HepG2 (cell line): ENCODE results near the gene AVPR2. TPM values are rescaled to one million over a fixed set of nuclear protein-coding genes. Genes with fewer than 3 reads are reported as not detected.

Experiments used
- ATAC-seq: fragments of 200-7000 bp; cut with Tn5 transposase; 3 replicates; pipeline ENCODE4 v1.9.1; 2020; ENCODE audit warnings: mild to moderate bottlenecking, moderate library complexity
- BruUV-seq: library from RNA; stranded (reverse); fragments of 400-500 nt; replicated peaks from 2 replicates; lab custom pipeline; 2021; lab: Mats Ljungman, UMichigan
- CTCF ChIA-PET: fragments of 300-600 bp; formaldehyde crosslinking; extraction: SDS; loops from one replicate; lab custom pipeline; 2021; ENCODE audit warnings: low total read pairs, inconsistent platforms, low intra/inter-chr PET ratio; lab: Yijun Ruan, JAX
- POLR2A ChIA-PET: fragments of 350-600 bp; sonication (Branson Sonifier 250); formaldehyde crosslinking; loops from one replicate; lab custom pipeline; 2020; ENCODE audit warnings: antibody characterized with exemption, inconsistent platforms; lab: Yijun Ruan, JAX
- DNase-seq: peaks from one replicate; pipeline ENCODE4 v3.0.0-alpha.2; 2015; ENCODE audit warnings: low spot score
- FAIRE-seq: peaks from 3 replicates; lab custom pipeline; 2011; peaks lifted over from hg19 to GRCh38; lab: Jason Lieb, UNC
- H2AFZ ChIP-seq: one replicate; pipeline ENCODE4 v1.6.1; 2011; ENCODE audit warnings: low read length, inconsistent platforms
- H3K27ac ChIP-seq: fragments of 300-600 bp; 3 replicates; pipeline ENCODE4 v1.8.0; 2011; ENCODE audit warnings: mixed run types, mild to moderate bottlenecking, mixed read lengths, low read length, inconsistent platforms; ENCODE audit not compliant: insufficient read depth; ENCODE audit errors: extremely low read length
- H3K27me3 ChIP-seq, 2 experiments: fragments of 200-600 bp in 1 of 2; 2 replicates in 1 of 2; 3 replicates in 1 of 2; pipeline versions ENCODE4 v1.6.0 to v1.8.0; 2011; ENCODE audit warnings: low read length in 2 of 2, mild to moderate bottlenecking in 2 of 2, moderate library complexity in 2 of 2, inconsistent platforms in 1 of 2; ENCODE audit not compliant: insufficient read depth in 2 of 2, control insufficient read depth in 1 of 2
- H3K36me3 ChIP-seq, 2 experiments: fragments of 200-600 bp in 1 of 2; replicated peaks in 1 of 2; 2 replicates in 1 of 2; 3 replicates in 1 of 2; pipeline versions ENCODE4 v1.5.1 to v1.8.0; 2011; ENCODE audit warnings: low read length in 2 of 2, inconsistent platforms in 1 of 2; ENCODE audit not compliant: insufficient read depth in 2 of 2, control insufficient read depth in 1 of 2
- H3K4me1 ChIP-seq: 2 replicates; pipeline ENCODE4 v1.5.1; 2012; ENCODE audit warnings: low read length, inconsistent platforms; ENCODE audit not compliant: insufficient read depth
- H3K4me2 ChIP-seq: 2 replicates; pipeline ENCODE4 v1.6.0; 2011; ENCODE audit warnings: low read depth, low read length, inconsistent platforms
- H3K4me3 ChIP-seq, 3 experiments: fragments of 200-600 bp in 1 of 3; sonication (generic), shearing (Covaris generic) in 1 of 3; replicated peaks in 1 of 3; 2 replicates each; pipeline ENCODE4 v1.5.1; 2011 to 2016; ENCODE audit warnings: low read length in 3 of 3, inconsistent platforms in 2 of 3, low read depth in 2 of 3, mild to moderate bottlenecking in 2 of 3, control low read depth in 1 of 3, mixed read lengths in 1 of 3; ENCODE audit not compliant: insufficient read depth in 1 of 3
- H3K79me2 ChIP-seq: one replicate; pipeline ENCODE4 v1.6.1; 2011; ENCODE audit warnings: low read length, inconsistent platforms; ENCODE audit not compliant: insufficient read depth
- H3K9ac ChIP-seq: 2 replicates; pipeline ENCODE4 v1.6.0; 2011; ENCODE audit warnings: mild to moderate bottlenecking, low read depth, low read length, inconsistent platforms; ENCODE audit not compliant: insufficient read depth
- H3K9me3 ChIP-seq: 2 replicates; pipeline ENCODE4 v1.5.1; 2012; ENCODE audit warnings: mild to moderate bottlenecking, low read length
- H4K20me1 ChIP-seq: 2 replicates; pipeline ENCODE4 v1.6.0; 2011; ENCODE audit warnings: inconsistent platforms, mild to moderate bottlenecking, low read length, moderate library complexity; ENCODE audit not compliant: insufficient read depth
- ATF2 ChIP-seq: sonication (generic); formaldehyde crosslinking; IDR thresholded peaks from 2 replicates; pipeline ENCODE4 v1.4.0; 2020; ENCODE audit warnings: missing genetic modification reagents
- CENPBD1 ChIP-seq: sonication (generic); formaldehyde crosslinking; IDR thresholded peaks from 2 replicates; pipeline ENCODE4 v1.8.0; 2022; ENCODE audit warnings: missing genetic modification reagents, low read depth, mild to moderate bottlenecking, borderline replicate concordance
- MZF1 ChIP-seq: sonication (generic); formaldehyde crosslinking; IDR thresholded peaks from 2 replicates; pipeline ENCODE4 v1.8.1; 2023; ENCODE audit warnings: mild to moderate bottlenecking, missing genetic modification reagents, borderline replicate concordance
- RARG ChIP-seq: sonication (generic); formaldehyde crosslinking; IDR thresholded peaks from 2 replicates; pipeline ENCODE4 v1.4.0; 2020; ENCODE audit warnings: low read depth, mild to moderate bottlenecking, missing genetic modification reagents
- RBM39 ChIP-seq: fragments of 200-400 bp; formaldehyde crosslinking; IDR thresholded peaks from one replicate; pipeline ENCODE4 v1.6.1; 2018; ENCODE audit warnings: antibody characterized with exemption, mild to moderate bottlenecking, low read depth, low read length; ENCODE audit not compliant: poor library complexity, severe bottlenecking
- SKI ChIP-seq: fragments of 450-650 bp; IDR thresholded peaks from one replicate; pipeline ENCODE4 v1.6.1; 2018; ENCODE audit warnings: mild to moderate bottlenecking; ENCODE audit not compliant: partially characterized antibody
- STAT6 ChIP-seq: sonication (generic); formaldehyde crosslinking; IDR thresholded peaks from 2 replicates; pipeline ENCODE4 v1.4.0; 2020; ENCODE audit warnings: missing genetic modification reagents, mild to moderate bottlenecking, borderline replicate concordance
- ZFAT ChIP-seq: sonication (generic); formaldehyde crosslinking; conservative IDR thresholded peaks from 2 replicates; pipeline ENCODE4 v1.8.1; 2023; ENCODE audit warnings: missing genetic modification reagents, inconsistent platforms
- ZFYVE20 ChIP-seq: sonication (generic); formaldehyde crosslinking; IDR thresholded peaks from 2 replicates; pipeline ENCODE4 v1.8.0; 2023; ENCODE audit warnings: low read depth, mild to moderate bottlenecking, moderate library complexity, missing genetic modification reagents, borderline replicate concordance
- ZNF230 ChIP-seq: sonication (generic); formaldehyde crosslinking; IDR thresholded peaks from 2 replicates; pipeline ENCODE4 v1.4.0; 2020; ENCODE audit warnings: mild to moderate bottlenecking, missing genetic modification reagents
- ZSCAN9 ChIP-seq: IDR thresholded peaks from 2 replicates; pipeline ENCODE4 v1.6.1; 2016; ENCODE audit warnings: borderline replicate concordance
- WGBS: methylation state at CpG from one replicate; pipeline ENCODE4 v1.1.6; 2017; ENCODE audit warnings: low lambda C conversion rate; 5-methylcytosine and 5-hydroxymethylcytosine counted together
- in situ Hi-C: cut with HindIII; loops from 2 replicates; pipeline ENCODE4 v1.10.0; 2017; ENCODE audit warnings: low pct_unique_long_range_greater_than_20kb; ENCODE audit not compliant: extremely low pct_ligation_motif_present
- intact Hi-C: fragments of 100-400 bp; cut with micrococcal nuclease; formaldehyde crosslinking; loops from one replicate; pipeline ENCODE4 v1.10.0; 2022; ENCODE audit not compliant: unreplicated experiment
- polyA plus RNA-seq, 8 experiments: library from polyadenylated mRNA; depleted of rRNA in 3 of 8; stranded (reverse) in 7 of 8; unstranded in 1 of 8; fragments of >200 nt; fragmentation: Illumina TruSeq in 4 of 8; extraction: Trizol in 4 of 8; gene quantifications; 2 replicates each; pipeline versions ENCODE4 v1.2.1 to v1.2.3, GENCODE V29; 2011 to 2016; ENCODE audit warnings: low read depth in 4 of 8, missing spikeins in 1 of 8, mixed read lengths in 1 of 8; ENCODE audit not compliant: insufficient read depth in 1 of 8
- total RNA-seq, 5 experiments: library from RNA; depleted of rRNA; stranded (reverse); fragments of >200 nt; fragmentation: Illumina TruSeq; extraction: Trizol; gene quantifications; 2 replicates each; pipeline ENCODE4 v1.2.3, GENCODE V29; 2016; ENCODE audit warnings: low read depth in 1 of 5

Gene AVPR2
- total and polyA plus RNA-seq, 2 of the 13 experiments (the other 11 are each of a cell fraction or from before 2014, with no cell fraction given) = not detected

GRCh38 chrX:153869473-153870287 lies 34.8 kb upstream of the AVPR2 start:
- DNase-seq = no peak
- no peak overlapping the region for H3K4me3 ChIP-seq
- no peaks in the 10 kb centered on the region for H4K20me1 ChIP-seq
- 69% methylated on average over 7 of the region's 31 CpGs for WGBS
- no peak for ATAC-seq
- no peak overlapping the region for H3K27ac ChIP-seq
- no peaks in the 10 kb centered on the region for H3K36me3 ChIP-seq
- BruUV-seq = no TSS peak
- CTCF ChIA-PET = no interaction called here
- H3K79me2 ChIP-seq = no peaks in the 10 kb centered on the region
- H3K27me3 ChIP-seq = no peaks in the 10 kb centered on the region
- no peaks in the 10 kb centered on the region for H3K9me3 ChIP-seq
- no peak overlapping the region for H3K9ac ChIP-seq
- TF ChIP-seq MZF1 (CRISPR knock-in tag) = no peak
- no peak for TF ChIP-seq SKI
- no peak for TF ChIP-seq CENPBD1 (CRISPR knock-in tag)
- FAIRE-seq = no peak
- H2AFZ ChIP-seq = no peak overlapping the region
- in situ Hi-C loops (no loop called here), intact Hi-C loops (no loop called here)
- POLR2A ChIA-PET = no interaction called here
- H3K4me2 ChIP-seq = no peak overlapping the region
- no peaks in the 10 kb centered on the region for H3K4me1 ChIP-seq

GRCh38 chrX:153870288-153870690 lies 34.2 kb upstream of the AVPR2 start:
- no peaks in the 10 kb centered on the region for H3K36me3 ChIP-seq
- H2AFZ ChIP-seq = no peak overlapping the region
- no peak overlapping the region for H3K4me3 ChIP-seq
- ATAC-seq = no peak
- no peaks in the 10 kb centered on the region for H3K27me3 ChIP-seq
- ChIA-PET CTCF (no interaction called here), POLR2A (no interaction called here)
- no peak overlapping the region for H3K4me2 ChIP-seq
- no TSS peak for BruUV-seq
- FAIRE-seq = no peak
- no peak for DNase-seq
- no peak overlapping the region for H3K27ac ChIP-seq
- no CpG with 5 or more reads among the region's 11 CpGs for WGBS
- TF ChIP-seq RBM39 (no peak), ZFAT (CRISPR knock-in tag) (no peak), ZSCAN9 (CRISPR knock-in tag) (no peak), ZFYVE20 (CRISPR knock-in tag) (no peak), ZNF230 (CRISPR knock-in tag) (no peak), STAT6 (CRISPR knock-in tag) (no peak), RARG (CRISPR knock-in tag) (no peak), ATF2 (CRISPR knock-in tag) (no peak)
- H4K20me1 ChIP-seq = no peaks in the 10 kb centered on the region
- H3K4me1 ChIP-seq = no peaks in the 10 kb centered on the region
- intact Hi-C loops (no loop called here), in situ Hi-C loops (no loop called here)
- no peaks in the 10 kb centered on the region for H3K79me2 ChIP-seq
- H3K9me3 ChIP-seq = no peaks in the 10 kb centered on the region
- no peak overlapping the region for H3K9ac ChIP-seq
